Caco-2 (cell line): ENCODE measurements around the gene PHACTR1. TPM values are rescaled to one million over a fixed set of nuclear protein-coding genes. Genes with fewer than 3 reads are reported as not detected.

Source experiments
- BruUV-seq: library from RNA; stranded (reverse); fragments of 400-500 nt; replicated peaks from 2 replicates; lab custom pipeline; 2021; lab: Mats Ljungman, UMichigan
- CTCF ChIA-PET: fragments of 300-600 bp; sonication (Branson Sonifier 250); formaldehyde crosslinking; loops from one replicate; lab custom pipeline; 2022; ENCODE audit warnings: antibody characterized with exemption; lab: Charles Lee
- POLR2A ChIA-PET: fragments of 300-600 bp; sonication (Branson Sonifier 250); formaldehyde crosslinking; loops from one replicate; lab custom pipeline; 2022; ENCODE audit warnings: antibody characterized with exemption; lab: Charles Lee
- DNase-seq, 2 experiments: peaks; one replicate each; pipeline versions ENCODE4 v3.0.0 to v3.0.0-alpha.2; 2020 to 2022
- H3K27me3 ChIP-seq: replicated peaks from 2 replicates; pipeline ENCODE4 v1.6.0; 2011; ENCODE audit warnings: low read length; ENCODE audit not compliant: control insufficient read depth, insufficient read depth
- H3K36me3 ChIP-seq: 2 replicates; pipeline ENCODE4 v1.5.1; 2011; ENCODE audit warnings: low read length; ENCODE audit not compliant: control insufficient read depth, insufficient read depth
- H3K4me1 ChIP-seq: fragments of 250-450 bp; sonication (Bioruptor Pico); 2 replicates; pipeline ENCODE4 v1.5.1; 2020; ENCODE audit warnings: mild to moderate bottlenecking
- H3K4me3 ChIP-seq: 2 replicates; pipeline ENCODE4 v1.5.1; 2011; ENCODE audit warnings: low read depth, mild to moderate bottlenecking, control low read depth, low read length
- H3K9me3 ChIP-seq: fragments of 250-450 bp; sonication (Bioruptor Pico); 2 replicates; pipeline ENCODE4 v1.5.1; 2020; ENCODE audit warnings: mild to moderate bottlenecking, moderate library complexity
- H3K27ac Mint-ChIP-seq: one replicate; pipeline ENCODE4 v1.8.0; 2022; ENCODE audit warnings: mixed read lengths; ENCODE audit not compliant: unreplicated experiment
- H3K27me3 Mint-ChIP-seq: one replicate; pipeline ENCODE4 v1.8.0; 2022; ENCODE audit warnings: mixed read lengths; ENCODE audit not compliant: insufficient read depth, unreplicated experiment
- H3K36me3 Mint-ChIP-seq: one replicate; pipeline ENCODE4 v1.8.0; 2022; ENCODE audit warnings: mild to moderate bottlenecking, mixed read lengths; ENCODE audit not compliant: insufficient read depth, unreplicated experiment
- H3K4me1 Mint-ChIP-seq: one replicate; pipeline ENCODE4 v1.8.0; 2022; ENCODE audit warnings: low read depth, mixed read lengths; ENCODE audit not compliant: unreplicated experiment
- H3K4me3 Mint-ChIP-seq: one replicate; pipeline ENCODE4 v1.8.0; 2022; ENCODE audit warnings: mild to moderate bottlenecking, moderate library complexity, mixed read lengths; ENCODE audit not compliant: unreplicated experiment
- H3K9me3 Mint-ChIP-seq: one replicate; pipeline ENCODE4 v1.8.0; 2022; ENCODE audit warnings: mixed read lengths; ENCODE audit not compliant: unreplicated experiment
- CTCF ChIP-seq, 2 experiments: fragments of 200-600 bp in 1 of 2; IDR thresholded peaks; 1 replicate in 1 of 2; 2 replicates in 1 of 2; pipeline versions ENCODE4 v1.5.1 to v1.8.0; 2011 to 2022; ENCODE audit warnings: antibody characterized with exemption in 1 of 2, control low read depth in 1 of 2, inconsistent platforms in 1 of 2, low read depth in 1 of 2, low read length in 1 of 2, mild to moderate bottlenecking in 1 of 2, moderate library complexity in 1 of 2; ENCODE audit not compliant: insufficient read depth in 1 of 2, severe bottlenecking in 1 of 2, unreplicated experiment in 1 of 2
- intact Hi-C: fragments of 100-400 bp; cut with micrococcal nuclease; formaldehyde crosslinking; loops from one replicate; pipeline ENCODE4 v1.10.0; 2022; ENCODE audit not compliant: unreplicated experiment
- total RNA-seq: library from RNA; stranded (reverse); gene quantifications from 2 replicates; pipeline ENCODE4 v1.2.3, GENCODE V29; 2022

PHACTR1 gene
- total RNA-seq, 1 experiment from 2014 or later: 0.41 TPM

GRCh38 chr6:13212096-13212495 lies 495.5 kb downstream of the PHACTR1 start:
- no peaks in the 10 kb centered on the region for H3K36me3 ChIP-seq
- DNase-seq: no peak
- H3K27ac Mint-ChIP-seq: no peak overlapping the region
- H3K9me3 ChIP-seq: no peaks in the 10 kb centered on the region
- H3K4me1 ChIP-seq: peaks cover 13% of the 10 kb centered on the region
- BruUV-seq: no TSS peak
- no peak overlapping the region for H3K4me3 Mint-ChIP-seq
- H3K9me3 Mint-ChIP-seq: peaks cover 11% of the 10 kb centered on the region
- no peaks in the 10 kb centered on the region for H3K36me3 Mint-ChIP-seq
- H3K4me3 ChIP-seq: no peak overlapping the region
- peaks cover 8% of the 10 kb centered on the region for H3K4me1 Mint-ChIP-seq
- CTCF ChIA-PET: no interaction called here
- H3K27me3 Mint-ChIP-seq: no peaks in the 10 kb centered on the region
- TF ChIP-seq CTCF (IDR thresholded peaks at IDR 0.05; ENCODE audit: insufficient read depth in 1 of 2, low read depth in 1 of 2, low read length in 1 of 2, severe bottlenecking in 1 of 2, unreplicated experiment in 1 of 2): no peak
- no peaks in the 10 kb centered on the region for H3K27me3 ChIP-seq
- POLR2A ChIA-PET: no interaction called here
- intact Hi-C loops: no loop called here

DNA sequence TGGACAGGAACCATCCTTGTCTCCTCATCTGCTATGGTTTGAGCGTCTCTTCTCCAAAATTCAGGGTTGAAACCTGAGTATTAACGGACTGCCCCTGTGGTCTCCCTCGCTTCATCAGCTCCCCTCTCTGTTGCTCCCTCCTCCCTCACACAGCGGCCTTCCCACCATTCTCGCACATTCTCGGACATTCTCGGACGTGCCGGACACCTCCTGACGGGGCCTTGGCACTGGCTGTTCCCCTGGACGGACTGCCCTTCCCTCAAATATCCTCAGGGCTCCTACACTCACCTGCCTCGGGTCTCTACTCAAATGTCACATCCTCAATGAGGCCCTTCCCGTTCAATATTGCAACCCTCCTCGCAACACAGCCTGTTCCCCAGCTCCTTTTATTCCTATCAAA lies 496.0 kb downstream of the PHACTR1 start:
- Histone ChIP-seq H3K36me3 (no peaks in the 10 kb centered on the region), H3K9me3 (no peaks in the 10 kb centered on the region), H3K4me1 (peaks cover 16% of the 10 kb centered on the region), H3K27me3 (no peaks in the 10 kb centered on the region), H3K4me3 (no peak overlapping the region)
- Mint-ChIP-seq H3K9me3 (peaks cover 11% of the 10 kb centered on the region), H3K4me1 (peaks cover 8% of the 10 kb centered on the region), H3K36me3 (no peaks in the 10 kb centered on the region), H3K4me3 (no peak overlapping the region), H3K27ac (no peak overlapping the region), H3K27me3 (no peaks in the 10 kb centered on the region)
- intact Hi-C loops: no loop called here
- no peak for DNase-seq
- TF ChIP-seq CTCF (IDR thresholded peaks at IDR 0.05; ENCODE audit: insufficient read depth in 1 of 2, low read depth in 1 of 2, low read length in 1 of 2, severe bottlenecking in 1 of 2, unreplicated experiment in 1 of 2): no peak
- ChIA-PET CTCF (no interaction called here), POLR2A (no interaction called here)
- no TSS peak for BruUV-seq

- CTCF ChIA-PET: no interaction called here
- TF ChIP-seq CTCF (IDR thresholded peaks at IDR 0.05; ENCODE audit: insufficient read depth in 1 of 2, low read depth in 1 of 2, low read length in 1 of 2, severe bottlenecking in 1 of 2, unreplicated experiment in 1 of 2): no peak
- H3K27ac Mint-ChIP-seq: no peak overlapping the region
- H3K27me3 ChIP-seq: no peaks in the 10 kb centered on the region
- H3K9me3 ChIP-seq: no peaks in the 10 kb centered on the region
- no peaks in the 10 kb centered on the region for H3K36me3 Mint-ChIP-seq
- intact Hi-C loops: loop anchor here (5.0 kb wide), 3 partner anchors 52 to 112 kb away; partner anchors contain the start of gene TBC1D7
- no peaks in the 10 kb centered on the region for H3K27me3 Mint-ChIP-seq
- no TSS peak for BruUV-seq
- peaks cover 39% of the 10 kb centered on the region for H3K4me1 ChIP-seq
- POLR2A ChIA-PET: no interaction called here
- H3K4me3 ChIP-seq: no peak overlapping the region
- peaks cover 23% of the 10 kb centered on the region for H3K4me1 Mint-ChIP-seq
- H3K9me3 Mint-ChIP-seq: peaks cover 21% of the 10 kb centered on the region
- no peak for DNase-seq
- no peak overlapping the region for H3K4me3 Mint-ChIP-seq
- no peaks in the 10 kb centered on the region for H3K36me3 ChIP-seq
Observed at GRCh38 chr6:13215390-13215789, 498.8 kb downstream of the PHACTR1 start.
